M059J (cell line): Measurements from ENCODE around the gene AUNIP. TPM values are rescaled to one million over a fixed set of nuclear protein-coding genes. Genes with fewer than 3 reads are reported as not detected.
A peak's percentile ranks its signal among the peaks of the same experiment; 100 is the strongest.

Source experiments
- DNase-seq: peaks from one replicate; pipeline ENCODE4 v3.0.0-alpha.2; 2012; ENCODE audit warnings: low read depth
- total RNA-seq: library from RNA; depleted of rRNA; stranded (reverse); fragments of >200 nt; shearing (Covaris generic); gene quantifications from 2 replicates; pipeline ENCODE4 v1.2.3, GENCODE V29; 2014; rRNA removed

AUNIP gene
- total RNA-seq, 1 experiment from 2014 or later: 9.1 TPM

DNA sequence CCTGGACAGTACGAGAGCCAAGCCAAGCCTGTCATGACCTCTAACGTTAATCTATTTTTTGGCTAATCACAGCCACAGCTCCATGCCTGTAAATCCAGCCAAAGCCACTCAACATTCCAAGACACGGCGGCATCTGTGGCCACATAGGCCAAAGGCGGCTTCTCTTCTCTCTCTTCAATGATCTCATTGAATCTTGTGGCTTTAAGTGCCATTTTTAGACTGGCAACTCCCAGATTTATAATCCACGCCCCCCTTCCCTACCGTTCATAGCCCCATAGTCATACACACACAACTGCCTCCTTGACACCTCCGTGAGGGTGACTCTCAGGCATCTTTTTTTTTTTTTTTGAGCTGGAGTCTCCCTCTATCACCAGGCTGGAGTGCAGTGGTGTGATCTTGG lies 64.9 kb downstream of the AUNIP start:
- peak; percentile 86 for DNase-seq

DNA sequence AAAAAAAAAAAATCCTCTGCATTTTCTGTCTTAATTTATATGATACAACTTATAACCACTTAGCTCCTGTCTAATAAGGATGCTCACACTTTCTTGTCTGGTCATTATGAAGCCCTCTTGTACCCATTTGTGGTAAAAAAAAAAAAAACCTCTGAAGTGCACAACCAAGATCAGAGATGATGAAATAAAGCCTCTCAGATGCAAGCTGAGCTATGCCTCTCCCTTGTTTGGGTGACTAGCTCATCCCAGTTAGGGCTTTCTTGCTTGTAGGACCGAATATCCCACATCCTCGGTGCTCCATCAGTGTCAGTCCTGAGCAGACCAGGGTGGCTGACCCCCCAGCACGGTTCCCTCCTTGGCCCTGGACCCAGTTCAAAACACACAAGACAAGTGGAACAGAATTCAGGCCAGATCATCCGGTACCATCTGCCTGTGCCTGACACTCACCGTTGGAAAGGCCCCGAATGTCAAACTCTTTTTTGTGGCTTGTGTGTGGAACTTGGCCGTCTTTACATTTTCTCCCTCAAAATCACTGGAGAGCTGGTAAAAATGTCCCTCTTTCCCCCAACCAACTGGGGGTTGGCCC lies 65.6 kb downstream of the AUNIP start:
- no peak for DNase-seq

DNA sequence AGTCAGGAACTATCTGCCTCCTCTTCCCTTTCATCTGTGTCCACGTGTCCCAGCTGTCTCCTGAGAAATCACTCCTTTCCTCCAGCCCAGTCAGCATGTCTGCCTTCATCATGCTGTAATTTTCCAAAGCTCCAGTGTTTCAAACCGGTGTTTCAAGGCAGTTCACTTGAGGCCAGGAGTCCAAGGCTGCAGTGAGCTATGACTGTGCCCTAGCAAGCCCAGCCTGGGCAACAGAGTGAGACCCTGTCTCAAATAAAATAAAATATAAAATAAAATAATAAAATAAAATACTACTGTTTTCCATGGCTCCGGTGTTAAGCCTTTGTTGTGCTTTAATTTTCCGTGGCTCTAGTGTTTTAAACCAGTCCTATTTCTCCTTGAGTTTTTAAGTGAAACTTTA lies 67.1 kb downstream of the AUNIP start:
- DNase-seq: no peak

DNA sequence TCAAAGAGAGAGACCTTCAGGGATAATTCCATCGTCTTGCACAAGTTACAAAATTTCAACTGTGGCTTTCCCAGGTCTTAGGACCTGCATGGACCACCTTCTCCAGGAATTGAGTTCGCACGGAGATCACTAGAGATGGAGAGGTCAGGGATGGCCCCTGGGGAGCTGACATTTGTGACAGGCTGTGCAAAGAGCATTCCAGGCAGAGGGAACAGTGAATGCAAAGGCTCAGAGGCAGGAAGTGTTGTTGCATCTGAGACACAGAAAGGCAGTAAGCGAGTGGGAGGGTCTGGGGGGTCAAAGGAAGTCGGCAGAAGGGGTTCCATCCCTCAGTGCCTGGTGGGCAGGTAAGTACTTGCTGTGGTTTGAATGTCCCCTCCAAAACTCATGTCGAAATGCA lies 68.8 kb downstream of the AUNIP start:
- DNase-seq: no peak

DNA sequence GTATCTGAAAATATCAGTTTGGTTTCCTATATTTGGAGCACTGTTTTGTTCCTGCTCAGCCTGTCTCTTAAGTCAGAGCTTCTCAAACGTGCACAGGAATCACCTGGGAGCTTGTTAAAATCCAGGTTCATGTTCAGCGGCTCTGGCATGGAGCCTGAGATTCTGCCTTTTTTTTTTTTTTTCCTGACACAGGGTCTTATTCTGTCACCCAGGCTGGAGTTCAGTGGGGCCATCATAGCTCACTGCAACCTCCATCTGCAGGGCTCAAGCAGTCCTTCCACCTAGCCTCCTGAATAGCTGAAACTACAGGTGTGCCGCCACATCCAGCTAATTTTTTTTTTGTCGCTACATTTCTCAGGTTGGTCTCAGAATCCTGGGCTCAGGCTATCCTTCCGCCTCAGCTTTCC lies 71.5 kb downstream of the AUNIP start:
- DNase-seq: no peak

DNA sequence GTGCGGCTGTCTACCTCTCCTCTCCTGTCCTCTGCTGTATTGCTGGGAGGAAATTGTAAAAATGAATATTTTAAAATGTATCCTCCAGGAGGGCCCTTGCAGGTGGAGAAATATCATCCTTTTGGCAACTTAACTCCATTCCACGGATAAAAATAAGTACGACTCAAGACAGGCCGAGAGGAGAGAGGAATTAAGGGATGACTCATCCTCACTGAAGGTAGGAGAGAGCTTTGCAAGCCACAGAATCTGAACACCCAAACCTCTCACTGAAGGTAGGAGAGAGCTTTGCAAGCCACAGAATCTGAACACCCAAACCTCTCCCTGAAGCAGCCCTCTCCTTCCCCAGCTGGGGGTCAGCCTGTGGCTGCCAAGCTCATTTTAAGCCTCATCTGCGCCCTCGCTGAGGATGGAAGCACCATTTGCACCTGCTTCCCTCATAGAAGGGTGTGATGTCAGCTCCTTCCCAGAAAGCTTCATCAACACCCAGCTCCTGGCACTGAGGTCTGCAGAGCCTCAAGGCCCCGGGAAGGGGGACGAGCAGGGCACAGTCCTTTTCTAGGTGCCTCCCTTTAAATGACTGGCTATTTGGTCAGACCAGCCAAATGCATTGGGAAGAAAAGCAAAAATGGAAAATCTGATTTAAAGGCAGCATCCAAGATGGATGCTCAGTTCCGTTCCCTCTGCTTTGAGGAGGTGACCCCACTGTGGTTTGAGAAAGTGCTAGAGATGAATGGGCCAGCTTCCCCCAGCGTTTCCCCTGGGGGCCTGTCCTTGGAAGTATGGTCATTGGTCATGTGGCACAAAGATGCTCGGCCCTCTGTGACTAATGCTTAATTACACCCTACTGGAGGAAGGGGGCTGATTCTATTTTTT lies 72.1 kb downstream of the AUNIP start:
- DNase-seq: peak; percentile 80

DNA sequence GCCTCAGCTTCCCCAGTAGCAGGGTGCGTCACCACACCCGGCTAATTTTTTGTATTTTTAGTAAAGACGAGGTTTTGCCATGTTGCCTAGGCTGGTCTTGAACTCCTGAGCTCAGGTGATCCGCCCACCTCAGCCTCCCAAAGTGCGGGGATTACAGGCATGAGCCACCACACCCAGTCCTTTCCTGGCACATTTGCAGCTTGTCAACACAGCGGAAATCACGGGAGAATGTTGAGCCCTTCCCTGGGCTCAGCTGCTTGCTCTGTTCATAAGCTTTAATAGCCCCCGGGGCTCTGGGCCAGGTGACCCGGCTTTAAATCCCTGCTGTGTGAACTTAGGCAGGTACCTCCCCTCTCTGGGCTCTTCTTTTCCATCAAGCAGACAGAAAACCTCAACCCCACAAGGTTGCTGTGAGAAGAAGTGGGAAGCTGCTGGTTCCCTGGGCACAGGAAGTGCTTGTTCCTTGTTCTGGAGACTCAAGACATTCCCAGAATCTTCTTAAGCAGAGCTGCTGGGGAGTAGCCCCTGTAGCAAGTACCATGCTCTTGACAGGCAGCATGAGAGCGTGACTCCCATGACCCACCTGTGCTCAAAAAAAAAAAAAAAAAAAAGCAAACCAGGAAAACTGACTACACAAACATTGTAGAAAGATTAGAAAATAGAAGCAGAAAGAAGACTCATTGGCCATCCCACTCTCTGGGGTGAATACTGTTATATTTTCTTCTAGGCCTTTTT lies 73.8 kb downstream of the AUNIP start:
- no peak for DNase-seq

DNA sequence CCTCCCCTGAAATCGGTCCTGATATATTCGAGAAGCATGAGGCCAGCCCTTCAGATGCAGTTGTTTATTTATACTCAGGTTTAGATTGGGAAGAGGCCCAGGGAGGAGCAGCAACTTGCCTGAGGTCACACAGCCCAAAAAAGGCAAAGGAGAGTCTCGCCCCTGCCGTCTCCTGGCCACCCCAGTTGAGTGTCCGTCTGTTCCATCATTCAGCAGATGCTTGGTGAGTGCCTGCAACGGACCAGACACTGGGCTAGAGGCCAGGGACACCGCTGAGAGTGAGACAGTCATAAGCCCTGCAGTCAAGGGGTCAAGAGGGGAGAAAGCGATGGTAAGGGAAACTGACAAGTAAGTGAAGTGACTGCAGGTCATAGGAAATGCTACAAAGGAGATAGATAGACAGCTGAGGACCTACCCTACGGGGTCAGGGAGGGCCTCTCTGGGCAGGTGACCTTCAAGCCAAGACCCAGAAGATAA lies 74.6 kb downstream of the AUNIP start:
- DNase-seq: peak; percentile 85

Other genes starting within 250 kb of the AUNIP start
- 3.3 and 4.4 TPM in 2 replicates for gene MAN1C1, start 242.7 kb downstream of the AUNIP start, total RNA-seq
- gene SELENON, start 59.3 kb downstream of the AUNIP start, total RNA-seq: 35.6 and 62.9 TPM in 2 replicates
- 45.0 and 45.6 TPM in 2 replicates for gene MTFR1L, start 39.5 kb downstream of the AUNIP start, total RNA-seq
- 6.5 and 6.8 TPM in 2 replicates for gene PAQR7, start 16.3 kb upstream of the AUNIP start, total RNA-seq
- 377 and 462 TPM in 2 replicates for gene STMN1, start 47.0 kb upstream of the AUNIP start, total RNA-seq
- 5.1 and 7.5 TPM in 2 replicates for gene PAFAH2, start 138.6 kb upstream of the AUNIP start, total RNA-seq
- 0.34 TPM in 1 of 2 replicates, not detected in the other for gene EXTL1, start 162.3 kb upstream of the AUNIP start, total RNA-seq
- gene SLC30A2, start 186.7 kb upstream of the AUNIP start, total RNA-seq: 0.52 and 1.8 TPM in 2 replicates
- gene TRIM63, start 208.2 kb upstream of the AUNIP start, total RNA-seq: 0.07 TPM in 1 of 2 replicates, not detected in the other